ENCODE measurements around the gene ZNF184. TPM values are rescaled to one million over a fixed set of nuclear protein-coding genes. Genes with fewer than 3 reads are reported as not detected.

ZNF184 gene
- polyA plus RNA-seq, 1 donor from 2014 or later, result 16.4 TPM

GRCh38 chr6:27414300-27414699 is 58.6 kb downstream of the ZNF184 start:
- Histone ChIP-seq H2AFZ (ENCODE audit: low read depth, low read length) (no peak overlapping the region), H3K36me3 (ENCODE audit: insufficient read depth, low read length) (no peaks in the 10 kb centered on the region), H4K20me1 (ENCODE audit: insufficient read depth) (no peaks in the 10 kb centered on the region), H3K9me3 (ENCODE audit: low read length) (no peaks in the 10 kb centered on the region), H3K79me2 (replicated peaks; ENCODE audit: insufficient read depth, low read length) (no peaks in the 10 kb centered on the region), H3K4me3 (ENCODE audit: low read length) (no peak overlapping the region), H3K9me2 (ENCODE audit: insufficient read depth, low read length) (no peaks in the 10 kb centered on the region), H3K4me2 (ENCODE audit: low read length) (no peak overlapping the region), H3F3A (ENCODE audit: insufficient read depth, low read length, poor library complexity, severe bottlenecking) (no peaks in the 10 kb centered on the region), H3K27ac (ENCODE audit: low read length) (no peak overlapping the region), H3K9ac (ENCODE audit: low read length) (no peak overlapping the region), H3K27me3 (ENCODE audit: insufficient read depth, low read depth, low read length) (no peaks in the 10 kb centered on the region)
- no peak for TF ChIP-seq MXI1 (conservative IDR thresholded peaks at IDR 0.05; ENCODE audit: poor library complexity, severe bottlenecking)
- no peak for TF ChIP-seq EZH2 (IDR thresholded peaks at IDR 0.05; ENCODE audit: borderline replicate concordance, insufficient read depth, low read length, poor library complexity, severe bottlenecking)
- TF ChIP-seq TAF1 (IDR thresholded peaks at IDR 0.05; ENCODE audit: low read depth), result no peak
- TF ChIP-seq EP300 (conservative IDR thresholded peaks at IDR 0.05; ENCODE audit: poor library complexity, severe bottlenecking), result no peak
- no peak for TF ChIP-seq RAD21 (conservative IDR thresholded peaks at IDR 0.05)
- TF ChIP-seq SMC3 (conservative IDR thresholded peaks at IDR 0.05; ENCODE audit: poor library complexity), result no peak
- TF ChIP-seq POLR2AphosphoS5 (IDR thresholded peaks at IDR 0.05), result no peak
- TF ChIP-seq CTCF (IDR thresholded peaks at IDR 0.05; ENCODE audit: poor library complexity, severe bottlenecking), result no peak
- TF ChIP-seq, protein P1, sequence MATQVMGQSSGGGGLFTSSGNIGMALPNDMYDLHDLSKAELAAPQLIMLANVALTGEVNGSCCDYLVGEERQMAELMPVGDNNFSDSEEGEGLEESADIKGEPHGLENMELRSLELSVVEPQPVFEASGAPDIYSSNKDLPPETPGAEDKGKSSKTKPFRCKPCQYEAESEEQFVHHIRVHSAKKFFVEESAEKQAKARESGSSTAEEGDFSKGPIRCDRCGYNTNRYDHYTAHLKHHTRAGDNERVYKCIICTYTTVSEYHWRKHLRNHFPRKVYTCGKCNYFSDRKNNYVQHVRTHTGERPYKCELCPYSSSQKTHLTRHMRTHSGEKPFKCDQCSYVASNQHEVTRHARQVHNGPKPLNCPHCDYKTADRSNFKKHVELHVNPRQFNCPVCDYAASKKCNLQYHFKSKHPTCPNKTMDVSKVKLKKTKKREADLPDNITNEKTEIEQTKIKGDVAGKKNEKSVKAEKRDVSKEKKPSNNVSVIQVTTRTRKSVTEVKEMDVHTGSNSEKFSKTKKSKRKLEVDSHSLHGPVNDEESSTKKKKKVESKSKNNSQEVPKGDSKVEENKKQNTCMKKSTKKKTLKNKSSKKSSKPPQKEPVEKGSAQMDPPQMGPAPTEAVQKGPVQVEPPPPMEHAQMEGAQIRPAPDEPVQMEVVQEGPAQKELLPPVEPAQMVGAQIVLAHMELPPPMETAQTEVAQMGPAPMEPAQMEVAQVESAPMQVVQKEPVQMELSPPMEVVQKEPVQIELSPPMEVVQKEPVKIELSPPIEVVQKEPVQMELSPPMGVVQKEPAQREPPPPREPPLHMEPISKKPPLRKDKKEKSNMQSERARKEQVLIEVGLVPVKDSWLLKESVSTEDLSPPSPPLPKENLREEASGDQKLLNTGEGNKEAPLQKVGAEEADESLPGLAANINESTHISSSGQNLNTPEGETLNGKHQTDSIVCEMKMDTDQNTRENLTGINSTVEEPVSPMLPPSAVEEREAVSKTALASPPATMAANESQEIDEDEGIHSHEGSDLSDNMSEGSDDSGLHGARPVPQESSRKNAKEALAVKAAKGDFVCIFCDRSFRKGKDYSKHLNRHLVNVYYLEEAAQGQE (IDR thresholded peaks at IDR 0.05; ENCODE audit: borderline replicate concordance), result no peak

GRCh38 chr6:27407153-27407814 is 65.6 kb downstream of the ZNF184 start:
- H4K20me1 ChIP-seq (ENCODE audit: insufficient read depth), result no peaks in the 10 kb centered on the region
- H3K9me3 ChIP-seq (ENCODE audit: low read length), result no peaks in the 10 kb centered on the region
- H3K79me2 ChIP-seq (replicated peaks; ENCODE audit: insufficient read depth, low read length), result no peaks in the 10 kb centered on the region
- H3K36me3 ChIP-seq (ENCODE audit: insufficient read depth, low read length), result no peaks in the 10 kb centered on the region
- no peak overlapping the region for H2AFZ ChIP-seq (ENCODE audit: low read depth, low read length)
- no peak overlapping the region for H3K27ac ChIP-seq (ENCODE audit: low read length)
- no peak overlapping the region for H3K9ac ChIP-seq (ENCODE audit: low read length)
- H3K9me2 ChIP-seq (ENCODE audit: insufficient read depth, low read length), result no peaks in the 10 kb centered on the region
- no peaks in the 10 kb centered on the region for H3F3A ChIP-seq (ENCODE audit: insufficient read depth, low read length, poor library complexity, severe bottlenecking)
- no peak for TF ChIP-seq CTCF (IDR thresholded peaks at IDR 0.05; ENCODE audit: poor library complexity, severe bottlenecking)
- no peak for TF ChIP-seq EP300 (conservative IDR thresholded peaks at IDR 0.05; ENCODE audit: poor library complexity, severe bottlenecking)
- TF ChIP-seq, protein P1 (IDR thresholded peaks at IDR 0.05; ENCODE audit: borderline replicate concordance), result no peak
- TF ChIP-seq SMC3 (conservative IDR thresholded peaks at IDR 0.05; ENCODE audit: poor library complexity), result no peak
- TF ChIP-seq TAF1 (IDR thresholded peaks at IDR 0.05; ENCODE audit: low read depth), result no peak
- TF ChIP-seq RAD21 (conservative IDR thresholded peaks at IDR 0.05), result no peak
- no peak for TF ChIP-seq EZH2 (IDR thresholded peaks at IDR 0.05; ENCODE audit: borderline replicate concordance, insufficient read depth, low read length, poor library complexity, severe bottlenecking)
- TF ChIP-seq MXI1 (conservative IDR thresholded peaks at IDR 0.05; ENCODE audit: poor library complexity, severe bottlenecking), result no peak
- TF ChIP-seq POLR2AphosphoS5 (IDR thresholded peaks at IDR 0.05), result no peak
- no peaks in the 10 kb centered on the region for H3K27me3 ChIP-seq (ENCODE audit: insufficient read depth, low read depth, low read length)
- no peak overlapping the region for H3K4me2 ChIP-seq (ENCODE audit: low read length)
- H3K4me3 ChIP-seq (ENCODE audit: low read length), result no peak overlapping the region
